Measurements from ENCODE around the gene TMEM229A.
"Not testable (repeated sequence)": the region's sequence is repeated elsewhere in the genome, so short reads cannot be mapped to it uniquely, and the experiment has no call there.

The TMEM229A gene

DNA sequence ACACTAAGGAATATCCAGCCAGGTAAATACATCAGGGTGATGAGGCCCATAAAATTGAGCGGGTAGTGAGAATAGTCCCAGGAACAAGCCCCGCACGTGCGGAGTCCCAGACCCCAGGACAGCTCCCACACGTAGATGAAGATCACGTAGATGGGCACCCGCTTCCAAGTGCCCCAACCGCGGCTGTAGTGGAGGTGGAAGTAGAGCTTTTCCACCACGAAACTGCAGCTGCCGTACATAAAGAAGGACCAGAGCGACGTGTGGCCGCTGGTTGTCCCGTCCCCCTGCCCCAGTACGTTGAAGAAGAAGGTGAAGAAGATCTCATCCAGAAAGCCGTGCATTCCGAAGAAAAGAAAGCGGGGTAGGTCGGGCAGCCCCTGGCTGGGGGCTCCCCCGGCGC lies 948 bp downstream of the TMEM229A start:
- peak in 1 of 2 donors; percentile 40 for DNase-seq

DNA sequence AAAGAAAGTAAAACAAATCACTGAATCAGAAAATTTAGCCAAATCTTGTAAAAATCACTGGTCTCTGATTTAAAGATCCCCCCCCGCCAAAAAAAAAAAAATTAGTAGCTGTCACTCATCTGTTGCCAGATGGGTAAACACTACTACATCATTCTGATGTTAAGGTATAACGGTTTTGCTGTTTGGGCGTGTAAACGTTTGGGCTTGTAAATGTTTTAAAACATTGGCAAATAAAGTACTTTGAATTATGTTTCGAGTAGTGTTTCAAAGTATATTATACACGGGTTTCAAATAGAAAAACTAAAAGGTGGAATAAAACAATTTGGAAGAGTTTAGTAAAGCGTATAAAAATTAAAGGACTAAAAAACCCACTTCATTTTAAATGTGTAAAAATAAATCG lies 1.5 kb downstream of the TMEM229A start:
- DNase-seq: no peak

DNA sequence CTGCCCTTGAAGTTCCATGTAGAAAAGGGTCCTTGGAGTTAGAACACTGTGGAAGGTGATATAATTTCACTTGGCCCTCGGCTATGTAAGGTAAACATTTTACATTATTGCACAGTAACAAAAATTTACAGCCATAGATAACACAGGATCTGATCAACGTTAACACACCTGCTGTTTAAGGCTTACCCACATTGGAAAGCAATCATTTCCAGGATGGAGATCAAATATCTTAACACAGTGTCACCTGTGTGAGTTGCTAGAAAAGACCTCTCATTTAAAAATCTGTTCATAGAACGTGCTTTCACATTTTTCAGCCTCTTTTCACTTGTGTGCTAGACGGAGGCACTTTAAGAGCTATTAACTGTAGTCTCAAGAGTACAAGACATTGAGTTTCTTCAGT lies 1.9 kb downstream of the TMEM229A start:
- DNase-seq: no peak

DNA sequence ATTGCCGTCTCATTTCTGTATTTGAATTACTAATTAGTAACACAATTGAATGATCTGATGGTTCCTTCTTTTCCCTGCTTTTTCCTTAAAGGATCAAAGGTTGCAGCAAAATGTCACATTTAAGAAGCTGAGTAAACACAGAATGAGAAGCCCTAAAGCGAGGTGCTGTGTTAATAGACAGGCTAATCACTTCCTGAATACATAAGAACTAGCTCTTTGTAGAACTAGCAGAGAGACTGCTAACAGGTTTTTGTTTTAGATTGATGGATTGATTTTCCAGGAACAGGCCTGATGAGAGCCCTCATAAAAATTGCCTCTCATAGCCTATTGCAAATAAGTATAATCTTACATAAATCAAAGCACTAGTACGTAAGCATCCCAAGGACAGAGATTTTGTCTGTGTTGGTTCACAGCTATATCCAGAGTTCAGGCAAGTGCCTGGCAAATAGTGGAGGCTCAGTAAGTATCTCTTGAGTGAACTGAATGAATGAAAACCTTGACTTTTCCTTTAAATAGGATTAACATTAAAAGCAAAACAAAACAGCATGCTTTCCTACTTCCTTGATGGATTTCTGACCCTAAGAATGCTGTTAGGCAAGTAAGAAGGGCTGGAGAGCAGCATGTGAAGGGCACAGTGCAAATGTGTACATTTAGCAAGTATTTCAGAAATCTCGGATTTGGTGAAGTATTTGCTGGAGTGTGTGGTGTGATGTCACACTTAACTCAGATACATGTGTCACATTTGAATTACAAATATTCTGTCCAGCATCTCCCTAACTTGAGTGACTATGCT lies 3.3 kb downstream of the TMEM229A start:
- peak in 1 of 2 donors; percentile 14 for DNase-seq

DNA sequence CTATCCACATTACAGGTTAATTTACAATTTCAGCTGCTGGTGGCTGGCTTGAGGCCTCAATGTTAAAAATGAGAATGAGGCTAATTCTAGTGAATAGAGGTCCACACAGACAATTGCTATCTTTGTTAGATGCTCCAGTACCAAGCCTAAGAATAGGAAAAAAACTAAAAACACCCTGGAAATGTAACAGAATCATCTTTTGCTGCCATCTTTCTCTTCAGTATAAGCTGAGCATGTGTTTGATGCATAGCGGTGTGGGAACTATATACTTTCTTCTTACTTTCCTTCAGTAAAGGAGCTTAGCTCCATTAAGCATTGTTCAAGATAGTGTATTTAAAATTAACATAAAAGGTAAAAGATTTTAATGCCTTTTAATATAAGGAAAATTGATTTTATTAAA lies 5.6 kb downstream of the TMEM229A start:
- DNase-seq: peak in 1 of 2 donors; percentile 54

DNA sequence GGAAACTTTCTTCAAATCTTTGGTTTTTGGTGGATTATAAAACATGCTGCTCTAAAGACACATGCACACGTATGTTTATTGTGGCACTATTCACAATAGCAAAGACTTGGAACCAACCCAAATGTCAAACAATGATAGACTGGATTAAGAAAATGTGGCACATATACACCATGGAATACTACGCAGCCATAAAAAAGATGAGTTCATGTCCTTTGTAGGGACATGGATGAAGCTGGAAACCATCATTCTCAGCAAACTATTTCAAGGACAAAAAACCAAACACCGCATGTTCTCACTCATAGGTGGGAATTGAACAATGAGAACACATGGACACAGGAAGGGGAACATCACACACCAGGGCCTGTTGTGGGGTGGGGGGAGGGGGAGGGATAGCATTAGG lies 8.5 kb downstream of the TMEM229A start:
- not testable (repeated sequence) for DNase-seq

DNA sequence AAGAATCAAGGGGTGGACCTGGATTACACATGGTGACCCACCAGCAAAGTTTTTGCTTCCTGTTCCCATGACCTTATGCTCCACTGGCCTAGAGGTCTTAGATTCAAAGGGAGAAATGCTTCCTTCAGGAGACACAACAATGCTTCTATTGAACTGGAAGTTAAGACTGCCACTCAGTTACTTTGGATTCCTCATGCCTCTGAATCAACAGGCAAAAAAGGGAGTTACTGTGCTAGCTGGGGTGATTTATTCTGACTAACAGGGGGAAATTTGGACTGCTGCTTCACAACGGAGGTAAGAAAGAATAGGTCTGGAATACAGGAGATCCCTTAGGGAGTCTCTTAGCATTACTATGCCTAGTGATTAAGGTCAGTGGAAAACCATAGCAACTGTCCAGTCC lies 10.3 kb downstream of the TMEM229A start:
- no peak for DNase-seq

DNA sequence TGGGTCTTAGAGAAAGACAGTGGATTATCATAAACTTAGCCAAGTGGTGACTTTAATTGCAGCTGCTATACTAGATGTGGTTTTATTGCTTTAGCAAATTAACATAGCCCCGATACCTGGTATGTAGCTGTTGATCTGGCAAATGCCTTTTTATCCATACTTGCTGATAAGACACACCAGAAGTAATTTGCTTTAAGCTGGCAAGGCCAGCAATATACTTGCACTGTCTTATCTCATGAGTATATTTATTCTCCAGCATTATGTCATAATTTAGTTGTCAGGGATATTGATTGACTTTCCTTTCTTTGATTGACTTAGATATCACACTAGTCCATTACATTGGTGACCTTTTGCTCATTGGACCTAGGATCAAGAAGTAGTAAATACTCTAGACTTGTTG lies 12.8 kb downstream of the TMEM229A start:
- DNase-seq: no peak

DNA sequence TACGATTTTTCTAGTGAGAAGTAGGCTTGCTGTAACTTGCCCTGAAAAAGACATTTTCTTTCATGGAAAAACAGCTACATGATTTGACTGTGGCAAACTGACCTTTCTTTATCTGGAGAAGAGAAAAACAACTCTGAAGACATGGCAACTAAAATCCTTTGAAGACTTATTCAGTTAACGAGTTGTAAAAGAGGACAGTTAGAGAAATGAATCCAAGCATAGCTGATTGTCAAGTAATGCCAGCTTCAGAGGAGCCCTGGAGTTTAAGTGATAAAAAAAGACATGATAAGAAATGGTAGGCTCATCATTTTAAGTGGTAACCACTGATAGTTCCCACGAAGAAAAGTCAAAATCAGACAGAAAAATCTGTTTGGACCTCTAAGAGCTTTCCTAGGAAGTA lies 19.6 kb downstream of the TMEM229A start:
- no peak for DNase-seq

DNA sequence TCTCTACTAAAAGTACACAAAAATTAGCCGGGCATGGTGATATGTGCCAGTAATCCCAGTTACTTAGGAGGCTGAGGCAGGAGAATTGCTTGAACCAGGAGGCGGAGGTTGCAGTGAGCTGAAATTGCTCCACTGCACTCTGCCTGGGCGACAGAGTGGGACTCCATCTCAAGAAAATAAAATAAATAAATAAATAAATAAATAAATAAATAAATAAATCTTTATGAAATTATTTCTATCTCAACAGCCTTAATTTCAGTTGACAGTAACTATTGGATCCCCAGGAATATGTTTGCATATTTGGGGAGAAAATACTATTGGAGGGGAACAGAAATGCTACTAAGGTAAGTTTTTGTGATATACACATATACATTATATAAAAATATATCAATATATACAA lies 20.0 kb downstream of the TMEM229A start:
- no peak for DNase-seq

DNA sequence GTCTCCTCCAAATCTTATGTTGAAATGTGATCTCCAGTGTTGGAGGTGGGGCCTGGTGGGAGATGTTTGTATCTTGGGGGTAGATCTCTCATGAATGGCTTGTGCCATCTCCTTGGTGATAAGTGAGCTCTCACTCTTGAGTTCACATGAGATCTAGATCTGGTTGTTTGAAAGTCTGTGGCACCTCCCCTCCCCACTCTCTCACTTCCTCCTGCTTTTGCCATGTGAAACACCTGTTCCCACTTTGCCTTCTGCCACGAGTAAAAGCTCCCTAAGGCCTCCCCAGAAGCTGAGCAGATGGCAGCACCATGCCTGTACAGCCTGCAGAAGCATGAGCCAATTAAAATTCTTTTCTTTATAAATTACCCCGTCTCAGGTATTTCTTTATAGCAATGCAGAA lies 23.5 kb downstream of the TMEM229A start:
- DNase-seq: no peak

DNA sequence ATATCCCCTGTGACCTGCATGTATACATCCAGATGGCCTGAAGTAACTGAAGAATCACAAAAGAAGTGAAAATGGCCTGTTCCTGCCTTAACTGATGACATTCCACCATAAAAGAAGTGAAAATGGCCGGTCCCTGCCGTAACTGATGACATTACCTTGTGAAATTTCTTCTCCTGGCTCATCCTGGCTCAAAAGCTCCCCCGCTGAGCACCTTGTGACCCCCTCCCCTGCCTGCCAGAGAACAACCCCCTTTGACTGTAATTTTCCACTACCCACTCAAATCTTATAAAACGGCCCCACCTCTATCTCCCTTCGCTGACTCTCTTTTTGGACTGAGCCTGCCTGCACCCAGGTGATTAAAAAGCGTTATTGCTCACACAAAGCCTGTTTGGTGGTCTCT lies 24.6 kb downstream of the TMEM229A start:
- not testable (repeated sequence) for DNase-seq

DNA sequence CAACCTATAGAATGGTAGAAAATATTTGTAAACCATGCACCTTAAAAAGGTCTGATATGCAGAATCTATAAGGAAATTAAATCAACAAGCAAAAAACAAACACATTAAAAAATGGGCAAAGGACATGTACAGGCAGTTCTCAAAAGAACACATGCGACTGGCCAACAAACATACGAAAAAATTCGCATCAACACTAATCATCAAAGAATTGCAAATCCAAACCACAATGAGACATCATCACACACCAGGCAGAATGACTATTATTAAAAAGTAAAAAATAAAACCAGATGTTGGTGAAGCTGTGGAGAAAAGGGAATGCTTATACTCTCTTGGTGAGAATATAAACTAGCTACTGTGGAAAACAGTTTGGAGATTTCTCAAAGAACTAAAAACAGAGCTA lies 33.2 kb downstream of the TMEM229A start:
- DNase-seq: no peak

DNA sequence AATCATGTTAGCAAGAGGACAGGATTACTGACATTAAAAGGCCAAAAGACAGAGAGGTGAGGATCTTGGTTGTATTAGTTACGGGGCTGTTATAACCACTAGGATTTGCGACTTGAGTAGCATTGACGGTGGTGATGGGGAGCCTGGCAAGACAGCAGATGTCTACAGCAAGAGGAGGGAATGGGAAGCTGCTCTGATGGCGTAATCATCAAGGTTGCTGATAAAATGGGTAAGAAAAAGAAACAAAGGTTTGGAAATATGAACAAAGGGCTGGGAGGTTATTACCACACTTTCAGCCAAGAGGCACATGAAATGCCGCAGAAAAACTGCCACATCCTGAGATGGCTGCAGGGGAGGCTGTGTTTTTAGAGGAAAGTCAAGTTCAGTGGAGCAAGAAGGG lies 33.9 kb downstream of the TMEM229A start:
- DNase-seq: no peak

DNA sequence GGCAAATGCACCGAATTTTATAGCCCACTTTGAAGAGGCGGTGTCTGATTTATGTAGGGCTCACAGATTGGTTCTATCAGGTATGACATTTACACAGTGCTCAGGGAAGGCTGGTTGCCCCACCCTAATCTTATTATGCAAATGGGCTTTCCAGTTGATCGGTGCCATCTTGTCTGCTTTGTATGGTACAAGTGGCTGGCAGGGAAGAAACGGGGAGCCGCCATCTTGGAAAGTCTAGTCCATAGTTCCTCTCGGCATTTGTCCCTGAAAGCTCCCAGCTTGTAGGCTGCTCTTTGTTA lies 36.6 kb downstream of the TMEM229A start:
- no peak for DNase-seq

DNA sequence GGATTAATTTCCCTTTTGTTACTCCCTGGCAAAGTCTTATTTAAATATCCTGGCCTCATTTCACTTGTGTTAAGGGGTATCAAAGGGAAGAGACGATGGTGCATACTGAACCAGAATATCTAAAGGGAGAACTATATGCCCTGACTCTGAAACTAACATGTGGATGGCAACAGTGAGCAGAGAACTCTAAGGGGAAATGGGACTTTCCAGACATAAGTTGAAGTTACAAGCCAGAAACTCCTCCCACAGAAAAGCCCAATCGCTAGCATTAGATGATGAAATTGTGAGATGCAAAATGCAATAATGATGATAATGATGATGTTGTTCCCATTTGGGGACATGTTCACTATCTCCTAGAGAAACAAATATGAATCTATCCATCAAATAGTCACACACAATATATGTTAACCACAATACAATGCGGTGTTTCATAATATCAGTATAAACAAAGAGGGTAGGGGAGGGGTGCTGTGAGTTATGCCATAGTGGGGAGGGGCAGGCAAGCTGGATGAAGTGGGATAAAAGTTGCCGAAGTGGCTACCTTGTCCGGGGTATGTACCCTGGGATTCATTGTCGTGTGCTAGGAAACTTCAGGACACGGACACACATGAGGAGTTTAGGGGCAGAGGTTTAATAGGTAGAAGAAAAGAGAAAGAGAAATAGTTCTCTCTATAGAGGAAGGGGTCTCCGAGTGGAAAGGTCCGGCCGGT lies 37.1 kb downstream of the TMEM229A start:
- DNase-seq: no peak

DNA sequence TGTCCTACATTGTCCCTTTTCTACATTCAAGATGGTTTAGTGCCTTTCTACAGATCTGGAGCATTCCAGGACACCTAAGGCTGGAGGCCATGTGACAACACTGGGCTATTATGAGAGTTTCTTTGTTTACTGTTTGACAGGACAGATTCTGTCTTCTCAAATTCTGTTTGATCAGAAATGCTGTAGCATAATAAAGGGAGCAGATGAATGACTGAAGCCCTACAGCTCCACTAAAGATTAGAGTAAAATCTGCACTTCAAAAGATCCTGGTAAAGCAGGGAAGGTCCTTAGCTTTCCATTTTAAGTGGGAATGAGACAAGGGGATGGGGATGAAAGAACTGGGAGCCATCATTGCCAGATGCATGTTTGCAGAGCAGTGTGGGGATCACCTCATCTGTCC lies 38.4 kb downstream of the TMEM229A start:
- peak in 1 of 2 donors; percentile 61 for DNase-seq

DNA sequence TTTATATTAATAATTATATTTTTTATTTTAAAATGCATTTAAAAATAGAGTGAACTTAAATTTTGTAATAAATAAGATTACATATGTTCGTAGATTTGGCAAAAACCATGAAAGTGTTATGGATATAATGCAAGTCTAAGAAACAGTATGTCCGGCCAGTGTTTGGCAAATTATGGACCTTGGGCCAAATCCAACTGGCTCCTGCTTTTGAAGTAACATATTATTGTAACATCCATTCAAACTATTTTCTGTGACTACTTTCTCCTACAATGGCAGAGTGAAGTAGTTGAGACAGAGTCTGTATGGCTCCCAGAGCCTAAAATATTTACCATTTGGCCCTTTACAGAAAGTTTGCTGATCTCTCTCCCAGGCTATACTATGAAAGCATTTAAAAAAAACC lies 38.9 kb downstream of the TMEM229A start:
- DNase-seq: no peak

DNA sequence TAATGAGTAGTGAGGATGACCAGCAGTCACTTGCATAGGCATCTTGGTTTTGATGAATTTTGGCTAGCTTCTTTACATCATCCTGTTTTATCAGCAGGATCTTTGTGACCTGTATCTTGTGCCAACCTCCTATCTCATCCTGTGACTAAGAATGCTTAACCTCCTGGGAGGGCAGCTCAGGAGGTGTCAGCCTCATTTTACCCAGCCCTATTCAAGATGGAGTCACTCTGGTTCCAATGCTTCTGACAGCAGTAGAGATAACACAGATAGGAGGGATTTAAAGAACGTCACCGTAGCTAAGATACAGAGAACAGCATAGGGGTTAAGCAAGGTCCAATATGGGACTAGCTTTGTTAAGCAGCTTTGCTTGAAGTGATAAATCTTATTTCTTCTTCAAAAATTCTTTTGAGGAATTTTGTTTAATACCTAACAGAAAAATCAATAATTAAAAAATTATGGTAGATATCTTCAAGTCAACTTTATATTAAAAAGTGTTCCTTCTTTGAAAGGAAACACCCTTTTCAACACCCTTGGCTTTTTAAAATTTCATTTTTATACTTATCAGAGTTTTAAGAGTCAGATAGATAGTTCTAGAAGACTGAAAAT lies 39.9 kb downstream of the TMEM229A start:
- no peak for DNase-seq

DNA sequence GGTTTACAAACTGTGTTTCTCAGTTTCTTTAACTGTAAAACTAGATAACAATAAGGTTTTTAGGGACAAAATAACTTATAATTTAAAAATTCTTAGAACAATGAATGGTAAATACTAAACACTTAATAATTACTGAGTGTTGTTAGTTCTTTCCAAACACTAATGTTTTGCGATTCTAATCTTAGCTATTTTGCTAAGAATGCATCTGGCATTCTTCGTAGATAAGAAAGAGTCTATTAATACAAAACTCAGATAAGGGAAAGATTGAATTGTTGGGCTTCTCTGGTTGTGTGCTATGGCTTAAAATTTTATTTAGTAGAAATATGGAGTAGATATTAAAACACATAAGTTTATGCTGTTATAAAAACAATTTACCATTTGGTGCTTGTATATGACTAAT lies 45.4 kb downstream of the TMEM229A start:
- no peak for DNase-seq

Measured in hippocampal formation (tissue), 2 donors.